ENCODE data around the gene MRPS16.

MRPS16 gene

DNA sequence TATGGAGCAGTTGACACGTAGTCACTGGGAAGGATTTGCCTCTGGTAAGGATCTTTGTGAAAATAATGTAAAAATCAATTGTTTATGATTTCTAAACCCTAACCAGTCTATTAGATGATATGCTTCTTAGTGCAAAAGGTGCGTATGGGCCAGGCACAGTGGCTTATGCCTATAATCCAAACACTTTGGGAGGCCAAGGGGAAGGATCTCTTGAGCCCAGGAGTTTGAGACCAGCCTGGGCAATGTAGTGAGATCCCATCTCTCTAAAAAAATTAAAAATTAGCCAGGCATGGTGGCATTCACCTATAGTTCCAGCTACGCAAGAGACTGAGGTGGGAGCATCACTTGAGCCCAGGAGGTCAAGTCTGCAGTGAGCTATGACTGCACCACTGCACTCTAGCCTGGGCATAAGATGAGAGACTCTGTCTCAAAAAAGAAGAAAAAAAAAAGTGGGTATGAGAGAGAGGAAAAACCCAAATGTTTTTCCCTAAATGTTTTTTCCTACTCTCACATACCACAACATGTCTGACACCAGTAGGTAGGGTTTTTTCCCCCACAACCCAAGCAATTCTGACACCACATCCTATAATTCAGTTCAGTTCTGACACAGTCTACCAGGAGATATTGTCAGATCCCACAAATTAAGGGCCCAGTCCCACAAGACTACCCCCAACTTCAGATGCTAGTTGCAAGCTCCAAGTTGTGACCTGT, 41.9 kb downstream of the MRPS16 start:
- H3K9me3 ChIP-seq (ENCODE audit: control insufficient read depth, low read length): no peaks in the 10 kb centered on the region
- no peaks in the 10 kb centered on the region for H3K36me3 ChIP-seq (ENCODE audit: control insufficient read depth, insufficient read depth, low read length)
- H3K27me3 ChIP-seq (ENCODE audit: control insufficient read depth, insufficient read depth, low read length): no peaks in the 10 kb centered on the region
- H3K4me3 ChIP-seq (ENCODE audit: low read length): no peak overlapping the region
- H3K4me1 ChIP-seq (ENCODE audit: control insufficient read depth, insufficient read depth, low read length): no peaks in the 10 kb centered on the region
- H3K9ac ChIP-seq (ENCODE audit: low read length): no peak overlapping the region

DNA sequence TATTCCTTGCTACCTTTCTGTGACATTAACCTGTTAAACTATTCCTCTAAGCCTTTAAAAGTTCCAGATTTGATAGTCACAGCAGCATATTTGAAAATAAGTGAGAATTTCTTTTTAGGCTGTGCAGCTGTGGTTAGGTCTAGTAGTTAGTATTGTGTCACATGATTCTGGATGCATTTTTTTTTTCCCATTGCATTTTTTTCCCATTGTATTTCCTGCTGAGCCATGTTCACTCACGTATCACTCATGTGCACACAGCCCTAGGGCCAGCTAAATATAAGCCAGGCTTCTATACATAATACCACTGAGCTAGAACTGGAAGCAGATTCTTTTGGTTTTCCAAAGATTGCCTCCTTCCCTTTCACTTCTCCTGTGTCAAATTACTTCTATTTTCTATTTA, 42.7 kb downstream of the MRPS16 start:
- no peaks in the 10 kb centered on the region for H3K27me3 ChIP-seq (ENCODE audit: control insufficient read depth, insufficient read depth, low read length)
- H3K4me1 ChIP-seq (ENCODE audit: control insufficient read depth, insufficient read depth, low read length): no peaks in the 10 kb centered on the region
- no peaks in the 10 kb centered on the region for H3K36me3 ChIP-seq (ENCODE audit: control insufficient read depth, insufficient read depth, low read length)
- no peak overlapping the region for H3K9ac ChIP-seq (ENCODE audit: low read length)
- H3K9me3 ChIP-seq (ENCODE audit: control insufficient read depth, low read length): no peaks in the 10 kb centered on the region
- no peak overlapping the region for H3K4me3 ChIP-seq (ENCODE audit: low read length)

DNA sequence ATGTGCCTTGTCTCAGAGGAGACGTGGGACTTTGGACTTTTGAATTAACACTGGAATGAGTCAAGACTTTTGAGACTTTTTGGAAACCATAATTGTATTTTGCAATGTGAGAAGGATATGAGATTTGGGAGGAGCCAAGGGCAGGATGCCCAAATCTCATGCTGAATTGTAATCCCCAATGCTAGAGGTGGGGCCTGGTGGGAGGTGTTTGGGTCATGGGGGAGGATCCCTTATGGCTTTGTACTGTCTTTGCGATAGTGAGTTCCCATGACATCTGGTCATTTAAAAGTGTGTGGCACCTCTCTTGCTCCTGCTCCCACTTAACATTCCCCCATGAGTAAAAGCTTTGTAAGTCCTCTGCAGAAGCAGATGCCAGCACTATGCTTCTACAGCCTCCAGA, 44.6 kb downstream of the MRPS16 start:
- Histone ChIP-seq H3K4me3 (ENCODE audit: low read length) (no peak overlapping the region), H3K9ac (ENCODE audit: low read length) (no peak overlapping the region), H3K4me1 (ENCODE audit: control insufficient read depth, insufficient read depth, low read length) (no peaks in the 10 kb centered on the region), H3K36me3 (ENCODE audit: control insufficient read depth, insufficient read depth, low read length) (no peaks in the 10 kb centered on the region), H3K27me3 (ENCODE audit: control insufficient read depth, insufficient read depth, low read length) (no peaks in the 10 kb centered on the region), H3K9me3 (ENCODE audit: control insufficient read depth, low read length) (no peaks in the 10 kb centered on the region)

DNA sequence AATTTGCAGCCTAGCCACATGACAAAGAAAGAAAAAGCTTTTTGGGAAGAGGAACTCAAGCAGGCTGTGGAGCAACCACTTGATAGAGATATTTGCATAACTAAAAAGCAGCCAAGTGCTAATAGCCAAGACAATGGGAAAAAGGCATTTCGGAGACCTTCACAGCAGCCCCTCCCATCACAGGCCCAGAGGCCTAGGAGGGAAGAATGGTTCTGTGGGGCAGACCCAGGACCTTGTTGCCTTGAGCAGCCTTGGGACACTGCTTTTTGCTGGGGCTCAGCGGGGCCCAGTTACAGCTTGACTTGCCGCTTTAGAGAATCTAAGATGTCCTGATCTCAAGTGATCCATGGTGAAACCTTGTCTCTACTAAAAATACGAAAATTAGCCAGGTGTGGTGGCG, 46.1 kb downstream of the MRPS16 start:
- Histone ChIP-seq H3K27me3 (ENCODE audit: control insufficient read depth, insufficient read depth, low read length) (no peaks in the 10 kb centered on the region), H3K9ac (ENCODE audit: low read length) (no peak overlapping the region), H3K36me3 (ENCODE audit: control insufficient read depth, insufficient read depth, low read length) (no peaks in the 10 kb centered on the region), H3K9me3 (ENCODE audit: control insufficient read depth, low read length) (no peaks in the 10 kb centered on the region), H3K4me3 (ENCODE audit: low read length) (no peak overlapping the region), H3K4me1 (ENCODE audit: control insufficient read depth, insufficient read depth, low read length) (no peaks in the 10 kb centered on the region)

DNA sequence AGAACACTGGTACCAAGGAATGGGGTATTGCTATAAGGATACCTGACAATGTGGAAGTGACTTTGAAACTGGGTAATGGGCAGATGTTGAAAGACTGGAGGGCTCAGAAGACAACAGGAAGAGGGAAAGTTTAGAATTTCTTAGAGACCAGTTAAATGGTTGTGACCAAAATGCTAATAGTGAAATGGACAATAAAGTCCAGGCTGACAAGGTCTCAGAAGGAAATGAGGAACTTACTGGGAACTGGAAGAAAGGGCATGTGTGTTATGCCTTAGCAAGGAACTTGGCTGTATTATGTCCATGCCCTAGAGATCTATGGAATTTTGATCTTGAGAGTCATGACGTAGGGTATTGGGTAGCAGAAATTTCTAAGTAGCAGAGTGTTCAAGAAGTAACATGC, 46.6 kb downstream of the MRPS16 start:
- no peak overlapping the region for H3K4me3 ChIP-seq (ENCODE audit: low read length)
- H3K9ac ChIP-seq (ENCODE audit: low read length): no peak overlapping the region
- H3K27me3 ChIP-seq (ENCODE audit: control insufficient read depth, insufficient read depth, low read length): no peaks in the 10 kb centered on the region
- no peaks in the 10 kb centered on the region for H3K36me3 ChIP-seq (ENCODE audit: control insufficient read depth, insufficient read depth, low read length)
- no peaks in the 10 kb centered on the region for H3K4me1 ChIP-seq (ENCODE audit: control insufficient read depth, insufficient read depth, low read length)
- H3K9me3 ChIP-seq (ENCODE audit: control insufficient read depth, low read length): no peaks in the 10 kb centered on the region

DNA sequence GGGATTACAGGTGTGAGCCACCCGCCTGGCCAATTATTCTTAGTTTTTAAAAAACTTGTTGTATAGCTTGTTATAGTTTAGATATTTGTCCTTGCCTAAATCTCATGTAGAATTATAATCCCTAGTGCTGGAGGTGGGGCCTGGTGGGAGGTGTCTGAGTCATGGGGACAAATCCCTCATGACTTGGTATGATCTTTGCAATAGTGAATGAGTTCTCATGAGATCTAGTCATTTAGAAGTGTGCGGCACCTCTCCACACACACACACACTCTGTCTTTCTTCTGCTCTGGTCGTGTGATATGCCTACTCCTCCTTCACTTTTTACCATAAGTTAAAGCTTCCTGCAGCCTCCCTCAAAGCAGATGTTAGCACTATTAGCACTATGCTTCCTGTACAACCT, 47.4 kb downstream of the MRPS16 start:
- H3K4me3 ChIP-seq (ENCODE audit: low read length): no peak overlapping the region
- H3K9me3 ChIP-seq (ENCODE audit: control insufficient read depth, low read length): no peaks in the 10 kb centered on the region
- H3K4me1 ChIP-seq (ENCODE audit: control insufficient read depth, insufficient read depth, low read length): no peaks in the 10 kb centered on the region
- H3K27me3 ChIP-seq (ENCODE audit: control insufficient read depth, insufficient read depth, low read length): no peaks in the 10 kb centered on the region
- H3K36me3 ChIP-seq (ENCODE audit: control insufficient read depth, insufficient read depth, low read length): no peaks in the 10 kb centered on the region
- no peak overlapping the region for H3K9ac ChIP-seq (ENCODE audit: low read length)
